GM19239 (cell line): ENCODE data around the gene PLK1.

Source experiments
- DNase-seq: peaks from one replicate; pipeline ENCODE4 v3.0.0; 2011; ENCODE audit warnings: low spot score; ENCODE audit not compliant: insufficient read length
- FAIRE-seq: peaks from 2 replicates; lab custom pipeline; 2011; peaks lifted over from hg19 to GRCh38; lab: Jason Lieb, UNC

PLK1 gene

DNA sequence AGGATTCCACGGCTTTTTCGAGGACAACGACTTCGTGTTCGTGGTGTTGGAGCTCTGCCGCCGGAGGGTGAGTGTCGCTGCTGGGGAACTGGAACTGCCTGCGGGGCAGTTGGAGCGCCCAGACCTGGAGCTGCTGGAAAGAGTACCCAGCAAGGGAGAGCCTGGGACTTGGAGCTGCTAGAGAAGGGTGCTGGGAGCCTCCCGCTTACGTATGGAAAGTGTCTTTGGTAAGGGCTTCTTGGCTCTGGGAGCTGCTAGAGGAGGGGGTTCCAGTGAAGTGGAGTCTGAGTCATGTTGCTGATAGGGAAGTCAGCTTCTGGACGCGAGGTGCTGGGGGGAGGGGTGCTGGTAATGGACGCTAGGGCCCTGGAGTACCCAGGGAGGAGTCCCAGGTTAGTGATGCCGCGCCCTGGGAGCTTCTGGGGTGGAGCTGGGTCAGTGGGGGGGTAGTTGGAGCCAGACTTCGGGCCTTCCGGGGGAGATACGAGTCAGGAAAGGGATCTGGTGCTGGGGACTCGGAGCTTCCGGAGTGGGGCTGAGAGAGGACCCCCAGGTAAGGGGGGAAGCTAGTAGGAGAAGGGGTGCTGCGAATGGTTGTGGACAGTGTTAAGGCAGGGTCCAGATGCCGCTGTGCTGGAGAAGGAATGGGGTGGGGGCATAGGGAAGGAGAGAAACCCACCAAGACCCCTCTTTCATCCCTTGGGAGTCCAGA lies 741 bp downstream of the PLK1 start:
- FAIRE-seq: no peak
- DNase-seq: no peak

DNA sequence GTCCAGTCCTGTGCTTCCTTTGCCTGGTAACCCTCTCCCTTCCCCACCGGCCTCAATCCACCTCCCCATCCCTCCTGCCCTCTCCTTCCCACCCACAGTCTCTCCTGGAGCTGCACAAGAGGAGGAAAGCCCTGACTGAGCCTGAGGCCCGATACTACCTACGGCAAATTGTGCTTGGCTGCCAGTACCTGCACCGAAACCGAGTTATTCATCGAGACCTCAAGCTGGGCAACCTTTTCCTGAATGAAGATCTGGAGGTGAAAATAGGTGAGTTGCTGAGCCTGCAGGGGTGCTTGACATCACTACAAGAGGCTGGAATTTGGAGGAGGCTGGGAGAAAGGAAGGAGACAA lies 1.3 kb downstream of the PLK1 start:
- no peak for FAIRE-seq
- no peak for DNase-seq

DNA sequence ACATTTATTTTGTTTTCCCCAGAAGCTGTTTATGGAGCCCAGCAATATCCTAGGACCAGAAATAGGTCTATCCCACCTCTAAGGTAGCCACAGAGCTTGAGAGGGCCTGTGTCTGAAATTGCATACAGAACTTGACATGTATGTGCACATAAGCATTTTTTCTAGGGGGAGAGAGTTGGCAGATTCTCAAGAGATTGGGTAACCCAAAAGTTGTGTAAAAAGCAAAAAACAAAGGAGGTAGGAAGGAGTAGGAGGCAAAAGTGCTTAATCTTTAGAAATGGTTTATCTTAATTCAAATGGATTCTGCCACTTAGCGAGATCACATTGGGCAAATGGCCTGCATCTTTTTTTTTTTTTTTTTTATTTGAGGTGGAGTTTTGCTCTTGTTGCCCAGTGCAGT lies 3.5 kb downstream of the PLK1 start:
- DNase-seq: no peak
- no peak for FAIRE-seq

DNA sequence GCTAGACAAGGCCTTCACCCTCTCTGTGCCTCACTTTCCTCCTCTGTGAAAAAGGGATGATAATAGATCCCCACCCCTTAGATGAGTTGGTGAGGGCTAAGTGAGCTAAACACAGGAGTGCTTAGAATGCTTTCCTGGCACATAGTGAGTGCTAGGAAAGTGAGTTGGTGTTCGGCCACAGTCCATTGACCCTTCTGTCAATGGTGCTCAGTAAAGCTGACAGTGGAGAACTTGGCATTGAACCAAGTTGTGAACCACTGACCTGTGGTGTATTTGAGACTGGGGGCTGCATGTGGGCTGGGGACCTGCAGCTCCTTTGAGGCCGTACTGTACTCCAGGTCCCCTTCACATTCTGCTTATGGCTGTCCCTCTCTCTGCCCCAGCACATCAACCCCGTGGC lies 4.8 kb downstream of the PLK1 start:
- no peak for DNase-seq
- no peak for FAIRE-seq

DNA sequence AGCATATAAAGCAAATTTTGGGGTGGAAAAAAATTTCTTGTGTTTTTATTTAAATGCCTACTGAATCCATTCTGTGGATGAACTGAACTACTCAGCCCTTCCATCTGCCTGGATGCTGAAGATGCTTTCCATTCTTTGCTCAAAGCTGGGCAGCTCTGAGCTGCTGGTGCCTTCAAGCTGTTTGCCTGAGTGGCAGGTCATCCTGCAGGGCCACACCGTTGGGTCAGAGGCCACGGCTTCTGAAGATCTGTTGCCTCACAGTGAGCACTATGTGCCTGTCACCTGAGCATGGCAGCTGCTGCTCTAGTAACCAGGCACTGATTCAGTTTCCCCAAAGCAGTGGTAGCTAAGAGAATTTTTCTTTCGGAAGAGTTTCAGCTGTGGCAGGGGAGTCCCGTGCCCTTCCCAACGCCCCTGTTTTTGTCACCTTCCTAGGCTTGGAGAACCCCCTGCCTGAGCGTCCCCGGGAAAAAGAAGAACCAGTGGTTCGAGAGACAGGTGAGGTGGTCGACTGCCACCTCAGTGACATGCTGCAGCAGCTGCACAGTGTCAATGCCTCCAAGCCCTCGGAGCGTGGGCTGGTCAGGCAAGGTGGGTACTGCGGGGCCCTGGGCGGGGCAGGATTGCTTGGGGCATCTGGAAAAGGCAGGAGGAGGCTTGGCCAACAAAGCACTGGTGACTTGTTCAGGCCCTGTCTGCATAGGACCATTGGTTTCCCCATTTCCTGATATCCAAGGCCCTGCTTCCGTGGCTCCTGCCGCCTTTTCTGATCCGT lies 8.5 kb downstream of the PLK1 start:
- no peak for FAIRE-seq
- DNase-seq: no peak

DNA sequence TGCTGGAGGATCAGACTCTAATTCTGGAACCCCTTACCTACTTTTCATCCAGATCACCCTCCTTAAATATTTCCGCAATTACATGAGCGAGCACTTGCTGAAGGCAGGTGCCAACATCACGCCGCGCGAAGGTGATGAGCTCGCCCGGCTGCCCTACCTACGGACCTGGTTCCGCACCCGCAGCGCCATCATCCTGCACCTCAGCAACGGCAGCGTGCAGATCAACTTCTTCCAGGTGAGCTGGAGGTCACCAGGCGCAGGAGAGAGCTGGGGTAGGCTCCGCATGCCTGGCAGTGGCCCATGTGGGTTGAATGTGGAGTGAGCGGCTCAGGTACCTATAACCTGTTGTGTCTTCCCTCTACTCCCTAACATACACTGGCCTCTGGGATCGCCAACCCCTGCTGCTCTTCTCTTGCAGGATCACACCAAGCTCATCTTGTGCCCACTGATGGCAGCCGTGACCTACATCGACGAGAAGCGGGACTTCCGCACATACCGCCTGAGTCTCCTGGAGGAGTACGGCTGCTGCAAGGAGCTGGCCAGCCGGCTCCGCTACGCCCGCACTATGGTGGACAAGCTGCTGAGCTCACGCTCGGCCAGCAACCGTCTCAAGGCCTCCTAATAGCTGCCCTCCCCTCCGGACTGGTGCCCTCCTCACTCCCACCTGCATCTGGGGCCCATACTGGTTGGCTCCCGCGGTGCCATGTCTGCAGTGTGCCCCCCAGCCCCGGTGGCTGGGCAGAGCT lies 10.9 kb downstream of the PLK1 start:
- DNase-seq: no peak
- no peak for FAIRE-seq

DNA sequence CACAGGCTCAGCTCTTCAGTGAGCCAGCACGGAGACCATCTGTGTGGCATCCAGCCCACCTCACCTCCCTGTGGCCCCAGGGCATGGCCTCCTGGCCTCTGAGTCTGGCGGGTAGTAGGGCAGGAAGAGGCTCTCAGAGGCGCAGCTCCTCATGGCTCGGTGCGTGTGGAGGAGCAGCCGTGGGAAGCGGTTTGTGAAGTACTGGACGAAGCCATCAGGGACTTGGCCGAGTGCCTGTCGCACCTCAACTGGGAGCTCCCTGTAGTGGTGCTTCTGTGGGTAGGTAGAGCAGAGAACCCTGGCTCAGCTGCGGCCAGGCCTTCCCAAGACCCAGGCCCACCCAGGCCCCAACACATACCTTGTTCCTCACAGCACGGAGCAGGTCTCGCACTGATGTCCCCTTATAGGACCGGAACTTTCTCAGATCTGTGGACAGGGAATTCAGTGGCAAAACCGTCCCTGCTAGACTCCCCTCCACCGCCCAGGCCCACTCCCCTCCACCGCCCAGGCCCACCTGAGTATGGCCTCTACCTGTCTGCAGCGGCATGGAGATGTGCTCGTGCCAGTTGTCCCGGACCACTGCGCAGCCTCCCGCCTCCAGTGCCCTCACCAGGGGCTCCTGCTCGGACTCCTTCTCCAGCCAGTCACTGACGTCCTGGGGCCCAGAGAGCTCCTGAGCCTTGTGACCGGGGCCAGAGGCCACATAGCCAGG lies 12.2 kb downstream of the PLK1 start:
- no peak for FAIRE-seq
- DNase-seq: no peak

DNA sequence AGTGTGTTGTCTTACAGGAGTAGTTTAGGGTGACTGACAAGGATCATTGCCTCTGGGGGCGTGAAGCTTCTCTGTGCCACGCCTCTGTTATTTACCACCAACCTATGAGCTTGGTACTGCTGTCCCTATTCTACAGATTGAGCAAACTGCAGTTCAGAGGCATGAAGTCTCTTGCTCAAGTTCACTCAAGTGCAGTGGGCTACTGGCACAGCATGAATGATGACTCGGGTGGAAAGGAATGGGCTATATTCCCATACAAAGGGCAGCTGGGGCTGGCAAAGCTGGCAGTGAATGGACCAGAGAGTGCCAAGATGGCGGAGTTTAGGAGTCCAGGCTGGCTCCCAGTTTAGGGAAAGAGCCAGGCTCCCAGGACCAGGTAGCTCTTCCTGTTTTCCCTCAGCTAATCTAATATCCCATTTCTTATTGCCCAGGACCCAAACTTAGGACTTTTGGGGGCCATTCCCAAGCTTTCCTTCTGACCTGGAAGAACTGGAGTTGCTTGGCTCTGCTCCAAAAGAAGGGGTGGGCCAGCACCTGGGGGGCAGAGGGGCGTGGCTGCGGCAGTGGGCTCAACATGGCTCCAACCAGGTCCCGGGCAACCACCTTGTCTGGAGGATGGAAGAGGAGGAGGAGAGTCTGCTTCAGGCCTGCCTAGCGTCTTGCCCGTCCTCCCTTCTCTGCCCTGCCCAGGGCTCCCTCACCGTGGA lies 12.9 kb downstream of the PLK1 start:
- DNase-seq: no peak
- no peak for FAIRE-seq

DNA sequence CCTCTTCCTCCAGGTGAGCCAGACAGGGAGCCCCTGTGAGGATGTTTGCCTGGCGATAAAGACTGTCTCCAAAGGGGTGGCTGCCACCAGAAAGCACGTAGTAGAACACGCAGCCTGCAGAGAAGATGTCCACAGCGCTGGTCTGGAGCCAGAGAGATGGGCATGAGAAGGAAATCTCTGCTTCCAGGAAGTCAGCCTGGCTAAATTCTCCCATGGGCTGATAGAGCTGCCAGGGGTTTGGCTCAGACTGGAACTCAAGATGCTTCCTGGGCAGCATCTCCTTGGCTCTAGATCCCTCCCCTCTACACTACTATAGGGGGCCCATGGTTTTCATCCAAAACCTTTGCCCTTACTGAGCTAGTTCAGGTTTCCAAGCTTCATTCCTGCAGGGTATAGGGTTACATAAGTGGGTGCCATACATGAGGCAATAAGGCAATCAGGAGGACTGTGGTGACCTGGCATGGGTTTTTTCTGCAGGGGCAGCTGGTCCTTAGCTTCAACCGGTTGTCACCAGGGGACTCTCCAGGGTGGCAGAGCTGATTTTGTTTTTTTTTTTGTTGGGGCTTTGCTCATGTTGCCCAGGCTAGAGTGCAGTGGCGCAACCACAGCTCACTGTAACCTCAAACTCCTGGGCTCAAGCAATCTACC lies 13.6 kb downstream of the PLK1 start:
- DNase-seq: no peak
- no peak for FAIRE-seq

DNA sequence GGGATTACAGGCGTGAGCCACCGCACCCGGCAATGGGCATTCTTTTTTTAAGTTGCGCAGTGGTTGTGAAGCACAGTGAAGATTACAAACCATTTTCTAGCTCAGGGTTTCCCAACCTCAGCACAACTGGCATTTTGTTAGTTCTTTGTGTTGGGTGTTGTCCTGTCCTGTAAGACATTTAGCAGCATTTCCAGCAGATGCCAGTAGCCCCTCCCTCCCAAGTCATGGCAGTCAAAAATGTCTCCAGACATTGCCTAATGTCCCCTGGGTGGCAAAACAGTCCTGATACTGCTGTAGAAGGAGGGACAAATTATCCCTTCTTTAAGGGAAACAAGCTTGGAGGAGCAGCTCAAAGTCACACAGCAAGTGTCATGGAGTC lies 15.6 kb downstream of the PLK1 start:
- DNase-seq: no peak
- no peak for FAIRE-seq

DNA sequence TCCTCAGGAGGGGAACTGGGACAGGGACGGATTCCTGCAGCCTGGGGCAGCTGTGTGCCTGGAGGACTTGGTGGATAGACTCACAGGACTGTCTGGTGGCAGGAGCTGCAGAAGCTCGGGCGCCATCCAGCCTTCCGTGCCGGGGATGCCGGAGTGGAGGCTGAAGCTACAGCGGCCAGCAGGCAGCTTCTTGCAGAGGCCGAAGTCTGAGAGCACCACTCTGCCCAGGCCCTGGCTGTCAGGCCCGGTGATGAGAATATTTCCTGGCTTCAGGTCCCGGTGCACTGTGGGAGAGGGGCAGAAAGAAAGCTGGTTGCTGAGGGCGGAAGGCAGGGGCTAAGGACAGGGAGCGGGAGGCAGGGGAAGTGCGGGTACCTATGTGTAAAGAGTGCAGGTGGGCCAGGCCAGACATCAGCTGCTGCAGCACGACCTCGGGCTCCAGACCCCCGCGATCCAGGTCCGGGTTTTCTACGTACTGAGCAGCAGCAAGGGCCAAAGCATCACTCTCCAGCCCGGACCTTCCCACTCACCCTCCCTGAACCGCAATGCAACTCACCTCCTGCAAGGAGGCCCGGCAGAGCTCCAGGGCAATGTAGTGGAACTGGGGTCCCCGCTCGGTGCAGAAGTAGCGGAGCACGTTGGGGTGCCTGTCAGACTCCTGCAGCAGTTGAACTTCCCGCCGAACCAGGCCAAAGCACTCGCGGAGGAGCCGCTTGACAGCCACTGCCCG lies 16.1 kb downstream of the PLK1 start:
- FAIRE-seq (no peak), DNase-seq (peak; percentile 36)

DNA sequence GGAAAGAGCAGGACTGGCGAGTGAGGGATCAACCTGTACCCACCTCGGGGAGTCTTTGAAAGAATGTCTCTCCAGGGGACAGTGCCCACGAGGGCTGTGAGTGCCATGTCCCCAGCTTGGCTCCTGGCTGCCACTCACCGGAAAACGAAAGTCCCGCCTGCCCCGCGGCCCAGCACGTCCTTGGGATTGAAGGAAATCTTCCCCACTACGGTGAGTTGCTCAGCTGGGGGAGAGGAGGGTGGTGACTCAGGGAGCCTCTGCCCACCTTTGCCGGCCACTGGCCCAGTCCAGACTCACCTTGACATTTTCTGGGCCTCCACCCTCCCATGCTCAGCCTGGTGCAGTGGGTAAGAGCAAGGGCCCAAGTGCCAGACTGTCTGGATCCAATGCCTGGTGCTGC lies 17.1 kb downstream of the PLK1 start:
- no peak for DNase-seq
- no peak for FAIRE-seq

DNA sequence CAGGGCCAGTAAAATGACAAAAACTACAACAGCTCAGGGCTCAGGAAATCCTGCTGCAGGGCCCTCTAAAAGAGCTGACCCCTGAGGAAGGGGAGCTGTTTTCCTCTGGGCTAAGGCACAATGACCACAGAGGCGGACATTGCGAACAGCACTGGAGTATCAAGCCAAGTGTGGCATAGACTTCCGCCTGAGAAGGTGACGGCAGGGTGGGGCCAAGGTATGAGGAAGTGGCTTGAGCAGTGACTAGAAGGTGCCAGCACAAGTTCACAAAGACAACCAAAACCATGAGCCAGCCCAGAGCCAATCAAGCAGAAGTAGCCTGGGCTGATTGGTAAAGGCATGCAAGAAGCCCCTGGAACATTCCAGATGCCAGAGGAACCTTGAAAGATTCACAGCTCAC lies 20.4 kb downstream of the PLK1 start:
- no peak for DNase-seq

DNA sequence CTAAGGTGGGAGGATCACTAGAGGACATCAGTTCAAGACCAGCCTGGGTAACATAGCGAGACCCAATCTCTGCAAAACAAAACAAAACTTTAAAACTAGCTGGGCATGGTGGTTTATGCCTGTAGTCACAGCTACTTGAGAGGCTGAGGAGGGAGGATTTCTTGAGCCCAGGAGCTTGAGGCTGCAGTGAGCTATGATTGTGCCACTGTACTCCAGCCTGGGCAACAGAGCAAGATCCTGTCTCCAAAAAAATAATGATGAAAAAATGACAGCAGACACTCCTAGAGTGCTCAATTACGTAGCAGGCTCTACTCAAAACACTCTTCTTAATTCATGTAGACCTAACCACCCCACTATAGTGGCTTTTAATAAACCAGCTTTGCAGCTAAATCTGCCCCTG lies 21.4 kb downstream of the PLK1 start:
- FAIRE-seq (no peak), DNase-seq (no peak)

More for the DNA sequence above, 20.4 kb downstream of the PLK1 start:
- FAIRE-seq: no peak

DNA sequence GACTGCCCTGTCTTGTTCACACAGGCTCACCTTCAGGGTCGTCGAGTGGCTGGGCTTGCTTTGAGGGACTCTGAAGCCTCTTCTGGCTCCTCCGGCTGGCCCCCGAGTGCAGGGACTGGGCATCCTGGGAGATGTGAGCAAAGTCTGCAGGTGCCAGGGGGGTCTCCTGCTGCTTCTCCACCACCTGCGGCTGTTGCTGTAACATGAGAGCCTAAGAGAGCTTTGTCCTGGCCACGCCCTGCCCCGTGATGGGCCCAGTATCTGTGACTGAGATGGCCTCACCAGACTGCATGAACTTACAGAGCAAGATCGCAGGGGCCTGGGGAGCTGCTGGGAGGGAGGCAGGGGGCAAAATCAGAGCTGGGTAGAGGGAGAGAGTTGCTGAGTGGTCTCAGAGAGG lies 21.8 kb downstream of the PLK1 start:
- FAIRE-seq: no peak
- no peak for DNase-seq

DNA sequence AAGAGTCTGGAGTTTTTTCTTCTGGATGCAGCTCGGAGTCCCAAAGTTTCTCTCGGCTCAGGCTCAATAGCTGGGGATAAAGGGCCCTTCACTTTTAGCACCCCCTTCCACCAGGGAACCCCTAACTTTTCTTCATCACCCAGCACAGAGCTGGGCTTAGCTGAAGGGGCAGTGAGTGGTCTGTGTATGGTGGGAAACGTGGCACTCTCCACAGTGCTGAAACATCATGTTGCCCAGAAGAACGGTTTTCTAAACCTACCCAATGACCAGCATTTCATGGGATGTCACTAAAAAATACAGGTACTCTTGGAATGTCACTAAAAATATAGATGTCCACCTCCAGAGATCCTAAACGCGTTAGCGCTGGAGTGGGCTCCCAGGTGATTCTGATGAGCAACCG lies 22.4 kb downstream of the PLK1 start:
- DNase-seq (no peak), FAIRE-seq (no peak)

DNA sequence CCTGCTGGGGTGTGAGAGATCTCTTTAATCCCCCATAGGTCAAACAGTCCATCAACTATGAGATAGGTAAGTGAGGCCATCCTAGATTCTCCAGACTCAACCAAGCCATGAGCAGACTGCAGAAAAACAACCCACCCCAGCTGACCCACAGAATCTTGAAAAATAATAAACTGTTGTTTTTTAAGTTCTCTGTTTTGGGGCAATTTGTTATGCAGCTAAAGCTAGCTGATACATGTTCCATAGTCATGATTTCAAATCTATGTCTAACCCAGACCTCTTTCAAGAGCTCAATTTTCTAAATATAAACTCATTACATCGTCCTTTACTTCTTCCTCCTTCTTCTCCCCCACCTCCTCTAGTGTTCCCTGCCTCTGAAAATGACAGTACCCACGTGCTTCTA lies 24.3 kb downstream of the PLK1 start:
- FAIRE-seq (no peak), DNase-seq (no peak)

DNA sequence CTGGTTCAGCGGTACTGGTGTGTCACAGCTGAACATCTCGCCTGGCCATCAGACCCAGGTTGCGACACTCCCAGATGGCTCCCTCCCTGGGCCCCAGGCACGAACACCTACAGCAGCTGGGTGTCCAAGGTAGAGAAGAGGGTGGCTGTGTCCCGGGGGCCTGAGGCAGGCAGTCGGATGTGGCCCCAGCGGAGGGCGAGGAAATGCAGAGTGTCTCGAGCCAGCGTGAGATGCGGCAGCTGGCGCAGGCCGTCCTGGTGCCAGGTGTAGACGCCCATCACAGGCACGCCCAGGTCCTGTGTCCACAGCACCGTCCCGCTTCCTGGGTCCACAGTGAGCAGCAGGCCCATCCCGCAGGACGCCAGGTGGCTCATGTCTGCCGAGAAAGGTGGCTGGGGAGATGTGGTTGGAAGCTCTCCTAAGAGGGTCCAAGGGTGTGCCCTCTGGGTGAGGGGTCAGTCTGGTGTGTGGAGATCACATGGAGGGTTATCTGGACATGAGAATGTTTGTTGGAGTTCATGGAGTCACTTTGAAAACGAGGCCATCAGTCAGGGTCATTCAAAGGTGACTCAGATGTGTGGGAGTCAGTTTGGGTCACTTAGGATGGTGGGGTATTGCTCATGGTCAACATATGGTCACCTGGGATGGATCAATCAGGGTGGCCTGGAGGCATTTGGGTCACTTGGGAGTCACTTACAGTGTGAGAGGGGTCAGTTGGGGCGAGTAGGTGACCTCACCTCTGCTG lies 26.3 kb downstream of the PLK1 start:
- FAIRE-seq (no peak), DNase-seq (no peak)
